ENCODE measurements around the gene RSPH9. TPM values are rescaled to one million over a fixed set of nuclear protein-coding genes. Genes with fewer than 3 reads are reported as not detected.
A peak's percentile ranks its signal among the peaks of the same experiment; 100 is the strongest.
"Not testable (repeated sequence)": the region's sequence is repeated elsewhere in the genome, so short reads cannot be mapped to it uniquely, and the experiment has no call there.

The RSPH9 gene
- total RNA-seq, 1 donor from 2014 or later: 0.40 TPM

GRCh38 chr6:43687079-43687436, 42.2 kb downstream of the RSPH9 start:
- DNase-seq (ENCODE audit: low read depth, low spot score): no peak

DNA sequence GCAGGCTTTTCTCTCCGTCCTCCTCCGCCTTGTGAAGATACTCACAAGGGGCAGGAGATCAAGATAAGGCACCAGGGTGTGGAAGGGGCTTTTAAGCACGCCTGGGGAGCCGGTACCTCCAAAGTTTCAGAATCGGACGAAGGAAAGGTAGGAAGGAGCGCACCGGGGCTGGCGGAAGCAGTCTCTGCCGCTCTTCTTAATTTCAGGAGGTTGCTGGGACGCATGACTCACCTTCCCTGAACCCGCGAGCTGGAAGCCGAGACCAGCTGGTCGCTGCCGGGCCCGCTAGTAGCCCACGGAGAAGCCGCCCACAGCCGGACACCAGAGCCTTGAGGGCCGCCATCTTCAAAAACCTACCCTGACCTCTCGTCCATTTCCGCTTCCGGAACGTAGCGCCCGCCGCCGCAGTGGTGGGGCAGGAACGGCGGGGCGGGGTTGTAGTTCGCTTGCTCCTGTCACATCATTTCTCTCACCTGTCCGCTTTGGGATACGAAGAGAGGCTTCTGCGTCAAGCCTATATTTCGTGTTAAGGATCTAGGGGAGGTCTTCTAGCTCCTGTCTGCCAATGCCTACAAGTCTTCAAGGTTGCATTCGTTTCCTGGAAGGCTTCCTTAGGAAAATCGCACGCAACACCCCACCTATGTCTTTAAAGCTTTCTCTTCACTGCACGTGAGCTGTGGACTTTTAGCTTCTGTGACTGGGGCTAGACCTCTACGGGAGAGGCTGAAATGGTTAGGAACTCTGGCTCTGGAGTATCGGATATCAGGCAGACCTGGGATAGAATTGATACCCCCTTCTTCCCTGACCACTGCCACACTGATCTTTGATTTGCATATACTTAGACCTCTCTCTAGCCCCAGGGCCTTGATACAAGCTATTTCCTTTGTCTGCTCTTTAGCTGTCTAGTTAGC, 42.9 kb downstream of the RSPH9 start, which contains the start of gene MRPS18A:
TSS of gene MRPS18A (minus strand) at position 355 of the 911 bp plus-strand sequence. CDS start at position 343, 12 bp downstream.
- no peak for DNase-seq (ENCODE audit: low read depth, low spot score)

GRCh38 chr6:43689421-43689820, 44.6 kb downstream of the RSPH9 start:
- DNase-seq (ENCODE audit: low read depth, low spot score): no peak

- no peak for DNase-seq (ENCODE audit: low read depth, low spot score)
Observed at GRCh38 chr6:43695215-43695966, 50.6 kb downstream of the RSPH9 start.

DNA sequence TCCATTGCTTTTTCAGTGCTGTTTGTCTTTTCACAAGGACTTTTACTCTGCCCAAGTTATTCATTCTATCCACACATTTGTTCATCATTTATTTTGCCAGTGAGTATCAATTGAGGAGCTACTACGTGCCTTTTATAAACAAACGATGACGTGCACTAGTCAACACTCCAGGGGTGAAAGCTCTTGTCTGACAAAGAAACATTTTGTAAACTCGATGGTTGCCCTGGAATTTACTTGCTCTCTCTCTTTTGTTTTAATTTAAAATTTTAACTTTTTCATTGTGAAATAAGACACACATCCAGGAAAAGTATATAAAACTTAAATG, 51.1 kb downstream of the RSPH9 start:
- DNase-seq (ENCODE audit: low read depth, low spot score): no peak

GRCh38 chr6:43697421-43697820, 52.6 kb downstream of the RSPH9 start:
- DNase-seq (ENCODE audit: low read depth, low spot score): no peak

DNA sequence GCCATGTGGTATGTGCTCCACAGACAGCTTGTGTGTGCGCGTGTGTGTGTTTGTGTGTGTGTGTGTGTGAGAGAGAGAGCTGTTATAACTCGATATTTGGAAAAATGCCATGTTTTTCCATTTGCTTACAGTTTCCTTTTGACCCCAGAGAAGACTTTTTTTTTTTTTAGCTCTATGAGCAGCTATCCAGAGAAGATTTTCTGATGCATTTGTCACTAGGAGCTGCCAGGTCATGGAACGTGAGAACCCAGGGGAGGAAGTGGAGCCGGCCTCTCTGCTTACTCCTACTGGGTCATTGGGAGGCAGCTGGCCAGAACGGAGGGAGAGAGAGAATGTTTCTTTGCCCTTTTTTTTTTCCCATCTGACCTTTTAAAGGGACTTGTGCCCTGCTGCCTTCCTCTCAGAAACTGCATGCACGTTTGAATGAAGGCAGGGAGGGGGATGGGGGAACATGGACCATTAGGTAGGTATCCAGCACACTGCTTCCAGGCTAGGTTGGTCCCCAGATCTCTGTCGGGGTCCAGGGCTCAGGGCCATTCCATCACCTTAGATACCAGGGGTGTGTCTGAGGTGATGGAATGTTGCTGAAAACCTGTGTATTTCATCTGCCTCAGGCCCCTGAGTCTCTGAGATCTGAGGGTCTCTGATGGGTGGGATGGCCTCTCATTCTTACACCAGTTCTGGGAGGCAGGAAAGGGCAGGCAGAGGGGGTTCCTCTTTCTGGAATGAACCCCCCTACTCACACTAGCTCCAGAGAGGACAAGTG, 53.9 kb downstream of the RSPH9 start:
- peak; percentile 65 for DNase-seq (ENCODE audit: low read depth, low spot score)

DNA sequence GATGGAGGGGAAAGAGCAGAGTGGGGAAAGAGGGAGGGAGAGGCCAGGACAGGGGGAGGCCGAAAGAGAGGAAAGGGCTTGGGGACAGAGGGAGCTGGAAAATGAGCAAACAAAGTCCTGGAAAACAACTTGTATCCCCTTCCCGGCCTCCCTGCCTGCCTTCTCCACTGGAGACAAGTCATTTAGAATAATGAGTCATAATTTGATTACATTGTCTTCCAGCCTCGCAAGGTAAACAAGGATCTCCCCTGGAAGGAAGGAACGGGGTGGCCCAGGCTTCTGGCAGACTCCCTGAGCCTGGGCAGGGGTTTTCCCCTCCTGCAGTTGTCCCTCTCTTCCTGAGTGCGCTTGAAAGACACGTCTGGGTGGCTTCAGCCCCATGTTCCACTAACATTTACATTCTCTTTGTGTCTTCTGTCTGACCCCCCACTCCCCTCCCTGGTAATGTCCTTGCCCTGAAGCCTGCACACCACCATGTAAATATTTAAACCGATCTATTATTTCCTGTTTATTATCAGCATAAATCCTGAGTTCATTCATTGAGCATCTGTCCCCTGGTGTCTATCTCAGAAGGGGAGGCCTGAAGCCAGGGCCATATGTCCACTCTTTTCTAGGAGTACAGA, 54.8 kb downstream of the RSPH9 start:
- peak; percentile 57 for DNase-seq (ENCODE audit: low read depth, low spot score)

- not testable (repeated sequence) for DNase-seq (ENCODE audit: low read depth, low spot score)
Observed at GRCh38 chr6:43700939-43701560, 56.2 kb downstream of the RSPH9 start.

- DNase-seq (ENCODE audit: low read depth, low spot score): no peak
Observed at GRCh38 chr6:43702171-43702533, 57.3 kb downstream of the RSPH9 start.

GRCh38 chr6:43702534-43703440, 58.0 kb downstream of the RSPH9 start:
- DNase-seq (ENCODE audit: low read depth, low spot score): peak; percentile 60

DNA sequence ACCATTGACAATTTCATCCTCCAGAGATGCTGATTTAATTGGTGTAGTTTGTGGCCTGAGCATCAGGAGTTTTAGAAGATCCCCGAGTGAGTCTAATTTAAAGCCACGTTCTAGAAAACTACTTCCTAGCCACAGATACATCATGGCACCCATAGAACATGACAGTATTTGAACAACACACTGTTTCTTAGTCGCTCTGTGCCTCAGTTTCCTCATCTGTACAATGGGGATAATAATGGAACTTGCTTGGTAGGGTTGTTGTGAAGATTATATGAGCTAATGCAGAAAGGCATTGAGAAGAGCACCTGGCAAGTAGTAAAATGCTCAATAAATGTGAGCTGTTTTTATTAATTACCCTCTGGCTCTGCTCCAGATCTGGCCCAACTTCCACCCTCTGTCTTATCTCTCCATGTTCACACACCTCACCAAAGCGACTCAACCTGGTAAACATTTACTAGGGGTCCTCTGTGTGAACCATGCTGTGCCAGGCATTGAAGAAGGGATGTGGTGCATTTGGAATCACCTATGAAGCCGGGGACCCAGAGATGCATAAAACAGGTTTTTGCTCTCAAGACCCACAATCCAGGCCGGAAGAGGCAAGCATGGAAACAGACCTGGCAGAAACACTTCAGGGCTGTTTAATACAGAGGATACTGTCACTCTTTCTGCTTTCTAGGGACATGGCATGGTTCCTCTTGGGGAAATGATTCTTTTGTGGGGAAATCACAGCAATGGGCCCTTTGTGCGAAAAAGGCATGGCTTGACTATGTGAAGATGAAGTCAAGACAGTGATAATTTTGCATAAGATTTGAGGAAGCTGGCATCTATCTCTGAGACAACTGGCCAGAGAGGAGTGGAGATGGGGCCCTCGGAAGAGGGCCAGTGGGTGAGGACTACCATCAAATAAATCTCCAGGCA, 58.9 kb downstream of the RSPH9 start:
- DNase-seq (ENCODE audit: low read depth, low spot score): no peak

DNA sequence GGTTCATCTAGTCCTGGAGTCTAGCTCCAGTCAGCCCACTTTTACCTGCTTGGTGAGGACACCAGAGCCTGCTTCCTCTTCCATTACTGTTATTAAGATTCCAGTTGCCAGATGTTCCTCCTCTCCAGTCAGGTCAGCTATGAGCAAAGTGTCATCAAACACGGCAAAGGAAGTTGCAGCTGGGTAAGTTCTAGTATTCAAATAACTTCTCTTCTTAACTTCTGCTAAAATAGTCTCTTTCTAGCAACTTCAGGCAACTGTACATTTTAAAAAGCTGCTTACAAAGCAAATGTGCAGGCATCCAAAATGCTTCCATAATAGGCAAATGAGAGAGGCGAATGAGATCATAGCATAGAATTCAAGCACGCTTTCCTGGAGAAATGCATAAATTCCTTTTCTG, 61.2 kb downstream of the RSPH9 start:
- no peak for DNase-seq (ENCODE audit: low read depth, low spot score)

GRCh38 chr6:43706788-43707187, 62.0 kb downstream of the RSPH9 start:
- peak; percentile 84 for DNase-seq (ENCODE audit: low read depth, low spot score)

- no peak for DNase-seq (ENCODE audit: low read depth, low spot score)
Observed at GRCh38 chr6:43707269-43707668, 62.4 kb downstream of the RSPH9 start.

GRCh38 chr6:43707767-43708166, 62.9 kb downstream of the RSPH9 start:
- DNase-seq (ENCODE audit: low read depth, low spot score): no peak

DNA sequence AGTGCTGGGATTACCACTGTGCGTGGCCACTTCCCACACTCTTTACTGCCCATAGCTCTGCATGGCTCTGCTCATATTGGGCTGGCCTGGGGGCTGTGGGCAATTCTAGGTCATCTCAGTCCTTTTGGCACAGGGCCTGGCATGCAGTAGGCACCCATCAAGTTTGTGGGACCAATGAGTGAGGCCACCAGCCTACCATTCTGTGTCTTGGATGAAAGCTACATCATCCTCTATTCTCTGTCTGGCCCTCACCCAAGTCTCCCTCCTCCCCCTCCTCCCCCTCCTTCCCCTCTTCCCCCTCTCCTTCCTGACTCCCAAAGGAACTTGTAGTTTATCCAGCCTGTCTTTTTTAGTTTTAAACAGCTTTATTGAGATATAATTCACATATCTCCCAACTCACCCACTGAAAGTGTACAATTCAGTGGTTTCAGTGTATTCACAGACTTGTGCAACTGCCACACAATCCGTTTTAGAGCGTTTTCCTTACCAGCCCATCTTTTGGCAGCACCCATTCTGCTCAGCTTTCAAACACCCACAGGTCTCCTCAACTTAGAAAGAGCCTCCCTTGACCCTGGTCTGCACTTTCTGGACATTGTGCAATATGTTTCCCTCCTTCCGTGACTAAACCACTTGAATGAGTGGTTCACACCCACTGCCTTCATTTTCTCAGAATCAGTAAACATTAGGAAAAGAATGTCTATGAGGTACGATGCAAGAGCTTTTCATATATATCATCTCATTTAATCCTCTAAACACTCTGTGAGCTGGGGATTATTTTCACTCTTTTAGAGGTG, 64.2 kb downstream of the RSPH9 start:
- DNase-seq (ENCODE audit: low read depth, low spot score): no peak

DNA sequence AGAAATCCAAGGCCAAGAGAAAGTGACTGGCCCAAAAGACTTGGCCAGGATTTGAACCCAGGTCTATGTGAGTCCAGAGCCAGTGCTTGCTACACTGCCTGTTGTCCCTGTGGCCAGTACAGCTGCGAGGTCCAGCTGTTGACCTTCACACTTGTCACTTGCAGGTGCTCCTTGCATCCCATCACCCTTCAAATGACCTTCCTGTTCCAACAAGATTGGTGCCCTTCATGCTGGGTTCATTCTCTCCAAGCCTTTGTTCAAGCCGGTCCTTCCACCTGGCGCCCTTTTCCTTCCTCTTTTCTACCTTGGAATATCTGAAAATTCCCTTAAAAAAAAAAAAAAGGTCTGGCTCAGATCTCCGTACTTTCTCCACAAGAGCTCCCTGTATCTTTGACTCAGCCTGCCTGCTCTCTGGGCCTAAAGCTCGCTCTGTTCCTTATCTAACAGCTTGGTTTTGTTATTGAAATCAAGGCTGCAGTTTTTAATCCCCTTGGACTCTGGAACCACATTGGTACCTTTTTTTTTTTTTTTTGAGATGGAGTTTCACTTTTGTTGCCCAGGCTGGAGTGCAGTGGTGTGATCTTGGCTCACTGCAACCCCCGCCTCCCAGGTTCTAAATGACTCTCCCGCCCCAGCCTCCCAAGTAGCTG, 64.9 kb downstream of the RSPH9 start:
- DNase-seq (ENCODE audit: low read depth, low spot score): no peak

All from pulmonary artery endothelial cell (primary cell).